Measurements from ENCODE around the gene CBFB.

DNA sequence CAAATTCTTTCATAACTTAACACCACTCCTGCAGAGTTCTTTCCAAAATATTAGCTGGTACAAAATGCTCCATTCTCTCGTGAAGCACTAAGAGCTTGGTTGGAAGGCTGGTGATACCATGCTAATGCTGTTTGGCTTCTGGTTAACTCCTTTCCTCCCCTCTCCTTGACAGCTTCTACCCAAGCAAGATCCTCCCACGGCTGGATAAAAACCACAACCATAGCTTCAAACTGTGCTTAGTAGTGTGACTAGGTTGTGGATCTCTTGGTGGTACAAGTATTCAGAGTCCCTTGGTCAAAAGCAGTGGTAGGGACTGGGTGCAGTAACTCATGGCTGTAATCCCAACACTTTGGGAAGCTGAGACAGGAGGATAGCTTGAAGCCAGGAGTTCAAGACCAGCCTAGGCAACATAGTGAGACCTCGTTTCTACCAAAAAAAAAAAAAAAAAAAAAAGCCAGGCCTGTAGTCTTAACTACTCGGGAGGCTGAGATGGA is 83.0 kb downstream of the CBFB start:
- TF ChIP-seq GATA2 (IDR thresholded peaks at IDR 0.05; ENCODE audit: low read depth, low read length) (no peak), GATA3 (IDR thresholded peaks at IDR 0.05; ENCODE audit: low read depth, low read length) (no peak)
